ENCODE measurements around the gene TMEM176B. TPM values are rescaled to one million over a fixed set of nuclear protein-coding genes. Genes with fewer than 3 reads are reported as not detected.
"Not testable (repeated sequence)": the region's sequence is repeated elsewhere in the genome, so short reads cannot be mapped to it uniquely, and the experiment has no call there.

TMEM176B gene
- total RNA-seq, 1 donor: 4.7 TPM

GRCh38 chr7:150829426-150829825, 29.3 kb upstream of the TMEM176B start:
- Histone ChIP-seq H3K4me1 (ENCODE audit: insufficient read depth, low read length) (no peaks in the 10 kb centered on the region), H3K27me3 (ENCODE audit: insufficient read depth, low read length) (peaks cover 8% of the 10 kb centered on the region), H3K9me3 (ENCODE audit: low read depth, low read length) (no peaks in the 10 kb centered on the region), H3K4me3 (ENCODE audit: low read length) (no peak overlapping the region)

DNA sequence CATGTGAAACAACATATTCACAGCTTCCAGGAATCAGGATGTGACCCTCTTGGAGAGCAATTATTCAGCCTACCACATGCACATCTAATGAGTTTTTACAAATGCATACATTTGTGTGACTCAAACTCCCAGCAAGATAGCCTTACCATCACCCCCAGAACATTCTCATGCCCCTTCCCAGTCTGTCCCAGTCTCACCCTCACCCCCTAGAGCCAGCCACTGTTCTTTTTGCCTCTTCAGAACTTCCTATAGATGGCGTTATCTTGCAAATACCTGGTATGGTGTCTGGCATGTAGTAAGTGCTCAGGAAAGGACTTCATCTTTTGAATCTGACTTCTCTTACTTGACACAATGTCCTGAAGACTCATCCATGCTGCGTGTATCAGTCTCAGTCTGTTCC, 28.2 kb upstream of the TMEM176B start:
- Histone ChIP-seq H3K4me3 (ENCODE audit: low read length) (no peak overlapping the region), H3K27me3 (ENCODE audit: insufficient read depth, low read length) (peaks cover 8% of the 10 kb centered on the region), H3K4me1 (ENCODE audit: insufficient read depth, low read length) (no peaks in the 10 kb centered on the region), H3K9me3 (ENCODE audit: low read depth, low read length) (no peaks in the 10 kb centered on the region)

- H3K9me3 ChIP-seq (ENCODE audit: low read depth, low read length): no peaks in the 10 kb centered on the region
- H3K4me3 ChIP-seq (ENCODE audit: low read length): no peak overlapping the region
- no peaks in the 10 kb centered on the region for H3K4me1 ChIP-seq (ENCODE audit: insufficient read depth, low read length)
- peaks cover 3% of the 10 kb centered on the region for H3K27me3 ChIP-seq (ENCODE audit: insufficient read depth, low read length)
Observed at GRCh38 chr7:150826061-150826849, 26.1 kb upstream of the TMEM176B start.

DNA sequence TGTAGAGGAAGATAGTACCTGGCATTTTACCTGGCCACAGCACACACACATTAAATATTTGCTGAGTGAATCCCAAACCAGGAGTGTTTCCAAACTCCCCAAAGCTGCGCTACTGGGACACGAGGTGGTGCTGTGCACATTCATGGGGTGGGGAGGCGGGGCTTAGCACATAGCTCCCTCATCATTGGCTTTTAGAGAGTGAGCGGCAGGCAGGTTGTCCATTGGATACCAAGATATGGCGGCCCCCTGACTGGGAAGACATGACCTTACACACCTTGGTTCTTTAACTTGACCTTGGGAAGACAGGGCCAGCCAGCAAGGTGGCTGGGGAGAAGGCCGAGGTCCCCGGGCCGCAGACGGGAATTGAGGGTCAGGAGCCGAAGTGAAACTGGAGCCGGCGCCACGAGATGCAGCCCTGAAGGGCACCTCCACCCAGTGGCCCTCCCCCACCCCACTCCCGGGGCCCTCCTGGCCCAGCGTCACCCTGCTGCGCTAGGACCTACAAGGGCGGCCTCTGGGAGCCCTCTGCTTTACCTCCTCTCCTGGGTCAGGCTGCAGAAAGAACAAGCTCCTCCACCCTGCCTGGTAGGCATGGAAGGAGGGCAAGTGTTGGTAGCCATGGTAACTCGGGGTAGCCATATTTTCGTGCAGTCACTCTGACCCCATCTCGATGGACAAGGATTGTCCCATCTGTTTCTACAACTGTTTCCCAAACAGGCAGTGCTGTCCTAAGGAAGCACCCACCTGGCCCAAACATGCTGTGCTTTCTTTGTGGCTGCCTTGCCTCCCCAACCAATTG, 24.4 kb upstream of the TMEM176B start:
- no peak overlapping the region for H3K4me3 ChIP-seq (ENCODE audit: low read length)
- H3K9me3 ChIP-seq (ENCODE audit: low read depth, low read length): no peaks in the 10 kb centered on the region
- H3K27me3 ChIP-seq (ENCODE audit: insufficient read depth, low read length): peaks cover 3% of the 10 kb centered on the region
- H3K4me1 ChIP-seq (ENCODE audit: insufficient read depth, low read length): no peaks in the 10 kb centered on the region

DNA sequence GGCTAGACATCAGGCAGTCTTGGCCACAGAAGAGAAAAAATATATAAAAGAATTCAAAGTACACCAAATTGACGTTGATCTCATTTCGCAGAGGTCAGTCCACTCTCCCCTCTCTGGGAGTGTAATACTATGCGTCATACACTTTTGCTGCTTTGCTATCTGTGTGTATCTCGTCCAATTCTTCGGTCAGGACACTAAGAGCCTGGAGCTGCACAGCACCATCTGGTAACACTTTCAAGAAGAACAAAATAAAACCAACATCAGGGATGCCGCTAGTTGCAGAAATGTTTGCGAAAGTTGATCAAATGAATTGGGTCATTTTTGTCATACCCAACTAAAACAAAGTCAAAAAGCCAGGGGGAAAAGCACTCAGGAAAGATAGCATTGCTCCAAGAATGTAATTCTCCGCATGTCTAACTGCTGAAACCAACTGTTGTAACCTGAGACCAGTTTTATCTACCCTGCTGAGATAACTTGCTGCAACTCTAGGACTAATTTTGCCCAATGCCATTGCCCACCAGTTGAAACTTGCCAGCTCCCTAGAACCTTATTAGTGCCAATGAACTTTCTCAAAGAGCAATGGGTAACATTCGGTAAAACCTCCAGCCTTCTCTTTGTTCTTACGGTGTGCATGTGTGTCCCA, 23.4 kb upstream of the TMEM176B start:
- Histone ChIP-seq H3K4me3 (ENCODE audit: low read length) (no peak overlapping the region), H3K9me3 (ENCODE audit: low read depth, low read length) (no peaks in the 10 kb centered on the region), H3K4me1 (ENCODE audit: insufficient read depth, low read length) (no peaks in the 10 kb centered on the region), H3K27me3 (ENCODE audit: insufficient read depth, low read length) (peaks cover 3% of the 10 kb centered on the region)

DNA sequence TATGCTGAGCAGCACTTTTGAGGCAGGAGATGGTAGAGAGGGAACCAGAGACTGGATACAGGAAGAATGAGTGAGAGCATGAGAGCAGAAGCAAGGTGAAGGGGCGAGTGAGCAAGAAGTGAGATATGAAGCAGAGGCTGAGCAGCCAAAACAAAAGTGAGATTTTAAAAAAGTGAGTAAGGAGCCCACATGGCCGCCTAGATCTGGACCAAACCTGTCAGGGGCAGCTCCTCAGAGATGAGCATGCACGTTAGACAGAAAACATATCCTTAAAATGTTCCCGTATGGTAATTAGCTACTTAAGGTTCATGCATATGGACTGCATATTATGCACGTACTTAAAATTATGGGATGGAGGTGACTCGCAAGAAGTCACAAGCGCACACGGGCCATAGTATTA, 22.9 kb upstream of the TMEM176B start:
- Histone ChIP-seq H3K9me3 (ENCODE audit: low read depth, low read length) (no peaks in the 10 kb centered on the region), H3K27me3 (ENCODE audit: insufficient read depth, low read length) (peaks cover 6% of the 10 kb centered on the region), H3K4me1 (ENCODE audit: insufficient read depth, low read length) (no peaks in the 10 kb centered on the region), H3K4me3 (ENCODE audit: low read length) (no peak overlapping the region)

GRCh38 chr7:150820578-150821198, 20.5 kb upstream of the TMEM176B start:
- Histone ChIP-seq H3K27me3 (ENCODE audit: insufficient read depth, low read length) (peaks cover 19% of the 10 kb centered on the region), H3K9me3 (ENCODE audit: low read depth, low read length) (peaks cover 13% of the 10 kb centered on the region), H3K4me3 (ENCODE audit: low read length) (no peak overlapping the region), H3K4me1 (ENCODE audit: insufficient read depth, low read length) (no peaks in the 10 kb centered on the region)

GRCh38 chr7:150820148-150820547, 20.0 kb upstream of the TMEM176B start:
- Histone ChIP-seq H3K27me3 (ENCODE audit: insufficient read depth, low read length) (peaks cover 19% of the 10 kb centered on the region), H3K4me1 (ENCODE audit: insufficient read depth, low read length) (no peaks in the 10 kb centered on the region), H3K4me3 (ENCODE audit: low read length) (no peak overlapping the region), H3K9me3 (ENCODE audit: low read depth, low read length) (peaks cover 14% of the 10 kb centered on the region)

- Histone ChIP-seq H3K4me3 (ENCODE audit: low read length) (no peak overlapping the region), H3K9me3 (ENCODE audit: low read depth, low read length) (peaks cover 14% of the 10 kb centered on the region), H3K27me3 (ENCODE audit: insufficient read depth, low read length) (peaks cover 19% of the 10 kb centered on the region), H3K4me1 (ENCODE audit: insufficient read depth, low read length) (no peaks in the 10 kb centered on the region)
Observed at GRCh38 chr7:150818971-150819370, 18.8 kb upstream of the TMEM176B start.

GRCh38 chr7:150814328-150815001, 14.3 kb upstream of the TMEM176B start:
- Histone ChIP-seq H3K4me3 (ENCODE audit: low read length) (no peak overlapping the region), H3K4me1 (ENCODE audit: insufficient read depth, low read length) (no peaks in the 10 kb centered on the region), H3K27me3 (ENCODE audit: insufficient read depth, low read length) (peaks cover 19% of the 10 kb centered on the region), H3K9me3 (ENCODE audit: low read depth, low read length) (peaks cover 14% of the 10 kb centered on the region)

GRCh38 chr7:150807616-150808438, 7.7 kb upstream of the TMEM176B start:
- peaks cover 14% of the 10 kb centered on the region for H3K9me3 ChIP-seq (ENCODE audit: low read depth, low read length)
- not testable (repeated sequence) for H3K4me1 ChIP-seq (ENCODE audit: insufficient read depth, low read length); H3K27me3 ChIP-seq (ENCODE audit: insufficient read depth, low read length); H3K4me3 ChIP-seq (ENCODE audit: low read length)

DNA sequence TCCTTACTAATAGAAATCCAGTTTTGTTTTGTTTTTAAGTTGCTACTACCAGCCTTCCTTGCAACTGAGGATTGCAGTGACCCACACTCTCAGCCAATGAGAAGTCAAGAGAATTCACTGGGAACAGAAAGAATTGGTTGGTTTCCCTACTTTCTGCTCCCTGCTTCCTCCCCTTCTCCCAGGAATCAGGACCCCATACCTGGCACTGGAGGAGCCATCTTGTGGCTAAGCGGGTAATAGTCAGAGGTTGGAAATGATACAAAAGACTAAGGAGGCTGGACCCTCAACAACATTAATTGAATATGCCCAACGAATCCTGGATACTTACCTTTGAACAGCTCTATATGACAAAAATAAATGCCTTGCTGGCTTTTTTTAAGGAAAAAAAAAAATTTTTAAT, 6.7 kb upstream of the TMEM176B start:
- Histone ChIP-seq H3K9me3 (ENCODE audit: low read depth, low read length) (peaks cover 14% of the 10 kb centered on the region), H3K4me1 (ENCODE audit: insufficient read depth, low read length) (no peaks in the 10 kb centered on the region), H3K4me3 (ENCODE audit: low read length) (no peak overlapping the region), H3K27me3 (ENCODE audit: insufficient read depth, low read length) (peaks cover 16% of the 10 kb centered on the region)

- Histone ChIP-seq H3K27me3 (ENCODE audit: insufficient read depth, low read length) (peaks cover 19% of the 10 kb centered on the region), H3K4me3 (ENCODE audit: low read length) (no peak overlapping the region), H3K9me3 (ENCODE audit: low read depth, low read length) (peaks cover 14% of the 10 kb centered on the region), H3K4me1 (ENCODE audit: insufficient read depth, low read length) (peaks cover 3% of the 10 kb centered on the region)
Observed at GRCh38 chr7:150806454-150806853, 6.3 kb upstream of the TMEM176B start.

DNA sequence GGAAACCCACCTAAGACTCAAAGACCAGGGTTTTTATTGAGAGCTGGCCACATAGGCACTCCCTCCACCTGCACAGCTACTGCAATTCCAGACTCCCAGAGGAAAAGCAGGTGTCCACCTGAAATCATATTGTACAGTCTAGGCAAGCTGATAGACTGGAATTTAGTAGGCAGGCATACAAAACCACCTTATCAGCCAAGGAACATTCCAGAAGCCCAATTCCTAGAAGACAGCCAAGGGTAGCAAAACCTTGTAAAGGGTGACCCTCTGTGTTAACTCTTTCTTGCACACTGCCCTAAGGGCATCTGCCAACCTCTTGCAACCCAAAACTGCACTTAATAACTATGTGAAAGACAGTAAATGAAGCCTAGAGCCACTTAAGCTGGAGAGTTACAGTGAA, 5.7 kb upstream of the TMEM176B start:
- Histone ChIP-seq H3K4me1 (ENCODE audit: insufficient read depth, low read length) (peaks cover 9% of the 10 kb centered on the region), H3K9me3 (ENCODE audit: low read depth, low read length) (peaks cover 14% of the 10 kb centered on the region), H3K4me3 (ENCODE audit: low read length) (no peak overlapping the region), H3K27me3 (ENCODE audit: insufficient read depth, low read length) (peaks cover 25% of the 10 kb centered on the region)

Measured in mononuclear cell (primary cell).